ENCODE data around the gene NLRP1. TPM values are rescaled to one million over a fixed set of nuclear protein-coding genes. Genes with fewer than 3 reads are reported as not detected.

NLRP1 gene
- total RNA-seq, 1 donor from 2014 or later = 29.3 TPM

GRCh38 chr17:5588584-5588983 is 4.3 kb upstream of the NLRP1 start:
- no peaks in the 10 kb centered on the region for H3F3A ChIP-seq (ENCODE audit: low read depth)
- no peak for DNase-seq (ENCODE audit: low spot score)
- Mint-ChIP-seq H3K27me3 (ENCODE audit: insufficient read depth, low read depth) (peaks cover 10% of the 10 kb centered on the region), H3K4me3 (no peak overlapping the region), H3K4me1 (peaks cover 16% of the 10 kb centered on the region), H3K27ac (no peak overlapping the region), H3K36me3 (no peaks in the 10 kb centered on the region), H3K9me3 (no peaks in the 10 kb centered on the region)
- H3K4me2 ChIP-seq = no peak overlapping the region
- no peaks in the 10 kb centered on the region for H4K20me1 ChIP-seq (ENCODE audit: low read depth)
- H2AFZ ChIP-seq (replicated peaks) = peak overlapping the region; percentile 7
- no peak for TF ChIP-seq EZH2 (IDR thresholded peaks at IDR 0.05)
- TF ChIP-seq CTCF (IDR thresholded peaks at IDR 0.05) = no peak
- no peak for TF ChIP-seq EZH2phosphoT487 (IDR thresholded peaks at IDR 0.05)
- no peaks in the 10 kb centered on the region for H3K9me3 ChIP-seq (ENCODE audit: low read depth)
- H3K27me3 ChIP-seq = no peaks in the 10 kb centered on the region
- H3K4me3 ChIP-seq = no peak overlapping the region
- H3K36me3 ChIP-seq = no peaks in the 10 kb centered on the region
- no peak overlapping the region for H3K27ac ChIP-seq
- H3K79me2 ChIP-seq (ENCODE audit: low read depth) = no peaks in the 10 kb centered on the region
- H3K9ac ChIP-seq = no peak overlapping the region
- no peaks in the 10 kb centered on the region for H3K4me1 ChIP-seq

- H3K4me1 ChIP-seq = no peaks in the 10 kb centered on the region
- H3F3A ChIP-seq (ENCODE audit: low read depth) = no peaks in the 10 kb centered on the region
- H3K27me3 ChIP-seq = no peaks in the 10 kb centered on the region
- Mint-ChIP-seq H3K27me3 (ENCODE audit: insufficient read depth, low read depth) (peaks cover 10% of the 10 kb centered on the region), H3K36me3 (no peaks in the 10 kb centered on the region), H3K9me3 (no peaks in the 10 kb centered on the region), H3K4me1 (peaks cover 16% of the 10 kb centered on the region), H3K27ac (peak overlapping the region; percentile 52), H3K4me3 (no peak overlapping the region)
- no peaks in the 10 kb centered on the region for H3K9me3 ChIP-seq (ENCODE audit: low read depth)
- peak overlapping the region; percentile 27 for H2AFZ ChIP-seq (replicated peaks)
- no peak overlapping the region for H3K4me2 ChIP-seq
- no peaks in the 10 kb centered on the region for H4K20me1 ChIP-seq (ENCODE audit: low read depth)
- peak; percentile 97 for TF ChIP-seq CTCF (IDR thresholded peaks at IDR 0.05)
- TF ChIP-seq EZH2 (IDR thresholded peaks at IDR 0.05) = no peak
- TF ChIP-seq EZH2phosphoT487 (IDR thresholded peaks at IDR 0.05) = no peak
- H3K27ac ChIP-seq = no peak overlapping the region
- no peaks in the 10 kb centered on the region for H3K36me3 ChIP-seq
- DNase-seq (ENCODE audit: low spot score) = peak; percentile 85
- no peaks in the 10 kb centered on the region for H3K79me2 ChIP-seq (ENCODE audit: low read depth)
- no peak overlapping the region for H3K4me3 ChIP-seq
- no peak overlapping the region for H3K9ac ChIP-seq
Observed at GRCh38 chr17:5587438-5588032, 3.2 kb upstream of the NLRP1 start.

- H3K4me1 ChIP-seq = no peaks in the 10 kb centered on the region
- H3K4me3 ChIP-seq = no peak overlapping the region
- TF ChIP-seq EZH2 (IDR thresholded peaks at IDR 0.05) = no peak
- TF ChIP-seq CTCF (IDR thresholded peaks at IDR 0.05) = no peak
- no peak for TF ChIP-seq EZH2phosphoT487 (IDR thresholded peaks at IDR 0.05)
- H3K36me3 ChIP-seq = no peaks in the 10 kb centered on the region
- no peaks in the 10 kb centered on the region for H4K20me1 ChIP-seq (ENCODE audit: low read depth)
- H3K27me3 ChIP-seq = no peaks in the 10 kb centered on the region
- Mint-ChIP-seq H3K27me3 (ENCODE audit: insufficient read depth, low read depth) (peaks cover 10% of the 10 kb centered on the region), H3K9me3 (no peaks in the 10 kb centered on the region), H3K4me1 (peaks cover 16% of the 10 kb centered on the region), H3K27ac (peak overlapping the region; percentile 72), H3K36me3 (no peaks in the 10 kb centered on the region), H3K4me3 (no peak overlapping the region)
- H2AFZ ChIP-seq (replicated peaks) = no peak overlapping the region
- no peak overlapping the region for H3K4me2 ChIP-seq
- no peak for DNase-seq (ENCODE audit: low spot score)
- H3K9me3 ChIP-seq (ENCODE audit: low read depth) = no peaks in the 10 kb centered on the region
- H3F3A ChIP-seq (ENCODE audit: low read depth) = no peaks in the 10 kb centered on the region
- H3K9ac ChIP-seq = no peak overlapping the region
- no peaks in the 10 kb centered on the region for H3K79me2 ChIP-seq (ENCODE audit: low read depth)
- no peak overlapping the region for H3K27ac ChIP-seq
Observed at GRCh38 chr17:5585836-5586521, 1.7 kb upstream of the NLRP1 start.

Data from neural progenitor cell (in vitro differentiated cells).